SK-N-MC (cell line): ENCODE results near the gene RPF1.
A peak's percentile ranks its signal among the peaks of the same experiment; 100 is the strongest.

Experiments used
- DNase-seq: peaks from one replicate; pipeline ENCODE4 v3.0.0-alpha.2; 2011; ENCODE audit warnings: low read depth, low spot score
- H3K27ac ChIP-seq: fragments of 200-600 bp; sonication (generic); 2 replicates; pipeline ENCODE4 v1.5.1; 2016; ENCODE audit warnings: mixed run types
- H3K36me3 ChIP-seq: fragments of 200-600 bp; sonication (generic); 2 replicates; pipeline ENCODE4 v1.6.1; 2017; ENCODE audit warnings: antibody characterized with exemption, low read length, mixed read lengths; ENCODE audit not compliant: insufficient read depth
- H3K4me3 ChIP-seq: fragments of 200-600 bp; sonication (generic); 2 replicates; pipeline ENCODE4 v1.5.1; 2016
- H3K9ac ChIP-seq: fragments of 200-600 bp; sonication (generic); 2 replicates; pipeline ENCODE4 v1.8.0; 2017; ENCODE audit warnings: mixed run types, mixed read lengths; ENCODE audit not compliant: insufficient read length
- H3K9me3 ChIP-seq: fragments of 200-600 bp; sonication (generic); 2 replicates; pipeline ENCODE4 v1.6.1; 2017; ENCODE audit warnings: low read depth, mild to moderate bottlenecking, antibody characterized with exemption, low read length, moderate library complexity, mixed read lengths
- EZH2 ChIP-seq: fragments of 200-600 bp; sonication (generic); IDR thresholded peaks from one replicate; pipeline ENCODE4 v1.6.1; 2017; ENCODE audit warnings: antibody characterized with exemption
- FOXP2 ChIP-seq: optimal IDR thresholded peaks from 2 replicates; pipeline ENCODE3; 2011; ENCODE audit warnings: mild to moderate bottlenecking, moderate library complexity; ENCODE audit not compliant: insufficient read depth; ENCODE audit errors: extremely low read length, control extremely low read depth
- POLR2AphosphoS5 ChIP-seq: IDR thresholded peaks from 2 replicates; pipeline ENCODE4 v1.6.1; 2012; ENCODE audit warnings: mild to moderate bottlenecking, low read depth, low read length, borderline replicate concordance

Gene RPF1

DNA sequence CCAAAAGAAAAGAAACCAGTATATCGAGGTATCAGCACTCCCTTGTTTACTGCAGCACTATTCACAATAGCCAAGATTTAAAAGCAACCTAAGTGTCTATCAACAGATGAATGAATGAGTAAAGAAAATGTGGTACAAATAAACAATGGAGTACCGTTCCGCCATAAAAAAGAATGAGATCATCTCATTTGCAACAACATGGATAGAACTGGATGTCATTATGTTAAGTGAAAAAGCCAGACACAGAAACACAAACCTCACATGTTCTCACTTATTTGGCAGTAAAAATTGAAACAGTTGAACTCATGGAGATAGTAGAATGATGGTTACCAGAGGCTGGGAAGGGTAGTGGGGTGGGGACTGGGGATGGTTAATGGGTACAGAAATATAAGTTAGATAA lies 31.6 kb downstream of the RPF1 start:
- no peak overlapping the region for H3K27ac ChIP-seq
- H3K9ac ChIP-seq, result no peak overlapping the region
- no peak for TF ChIP-seq FOXP2
- TF ChIP-seq POLR2AphosphoS5, result no peak
- no peak for TF ChIP-seq EZH2
- no peak overlapping the region for H3K4me3 ChIP-seq
- H3K36me3 ChIP-seq, result no peaks in the 10 kb centered on the region
- H3K9me3 ChIP-seq, result no peaks in the 10 kb centered on the region
- no peak for DNase-seq

GRCh38 chr1:84524590-84524989 lies 45.5 kb downstream of the RPF1 start:
- no peak for DNase-seq
- Histone ChIP-seq H3K36me3 (no peaks in the 10 kb centered on the region), H3K9me3 (no peaks in the 10 kb centered on the region; the same call in 1 of the 2 replicates), H3K9ac (no peak overlapping the region), H3K4me3 (no peak overlapping the region), H3K27ac (no peak overlapping the region)
- TF ChIP-seq EZH2, result no peak
- TF ChIP-seq FOXP2, result no peak
- no peak for TF ChIP-seq POLR2AphosphoS5

DNA sequence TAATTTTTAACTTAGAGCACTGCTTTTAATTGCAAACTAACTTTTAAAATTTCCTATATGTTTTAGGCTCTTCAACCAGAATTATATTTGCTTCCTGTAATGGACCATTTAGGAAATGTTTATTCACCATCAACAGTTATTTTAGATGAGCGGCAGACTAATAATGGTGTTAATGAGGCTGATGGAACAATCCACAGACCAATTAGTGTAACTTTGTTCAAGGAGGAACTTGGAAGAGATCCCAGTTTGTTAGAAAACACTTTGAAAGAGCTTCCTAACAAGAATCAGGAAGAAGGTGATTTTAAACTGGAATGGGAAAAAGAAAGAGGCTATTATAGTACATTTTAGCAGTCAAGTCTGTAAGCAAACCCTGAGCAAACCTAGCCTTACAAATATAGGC lies 46.7 kb downstream of the RPF1 start:
- no peak for DNase-seq
- Histone ChIP-seq H3K9ac (no peak overlapping the region), H3K9me3 (no peaks in the 10 kb centered on the region; the same call in 1 of the 2 replicates), H3K36me3 (no peaks in the 10 kb centered on the region), H3K27ac (no peak overlapping the region), H3K4me3 (no peak overlapping the region)
- TF ChIP-seq EZH2 (no peak), POLR2AphosphoS5 (no peak), FOXP2 (no peak)

DNA sequence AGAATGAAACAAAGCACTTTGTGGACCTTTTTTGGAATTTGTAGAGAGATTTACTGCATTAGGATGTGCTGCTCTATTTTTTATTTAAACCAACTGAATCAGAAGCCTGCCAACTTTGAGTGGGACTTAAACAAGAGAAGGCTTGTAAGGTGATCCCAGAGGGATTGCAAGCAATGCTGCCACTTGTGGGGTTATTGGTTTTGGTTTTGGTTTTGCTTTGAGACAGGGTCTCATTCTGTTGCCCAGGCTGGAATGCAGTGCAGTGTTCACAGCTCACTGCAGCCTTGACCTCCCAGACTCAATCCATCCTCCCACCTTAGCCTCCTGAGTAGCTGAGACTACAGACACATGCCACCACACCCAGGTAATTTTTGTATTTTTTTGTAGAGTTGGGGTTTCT lies 59.5 kb downstream of the RPF1 start:
- Histone ChIP-seq H3K4me3 (no peak overlapping the region), H3K9ac (no peak overlapping the region), H3K9me3 (no peaks in the 10 kb centered on the region), H3K36me3 (no peaks in the 10 kb centered on the region), H3K27ac (no peak overlapping the region; the same call in 1 of the 2 replicates)
- DNase-seq, result no peak
- TF ChIP-seq EZH2 (no peak), POLR2AphosphoS5 (no peak), FOXP2 (no peak)

GRCh38 chr1:84539972-84540371 lies 60.9 kb downstream of the RPF1 start:
- peak overlapping the region; percentile 86 for H3K27ac ChIP-seq
- peak overlapping the region; percentile 54; the same call in 1 of the 2 replicates for H3K4me3 ChIP-seq
- DNase-seq, result no peak
- H3K36me3 ChIP-seq, result no peaks in the 10 kb centered on the region
- no peak overlapping the region for H3K9ac ChIP-seq
- H3K9me3 ChIP-seq, result no peaks in the 10 kb centered on the region
- TF ChIP-seq POLR2AphosphoS5, result no peak
- no peak for TF ChIP-seq FOXP2
- TF ChIP-seq EZH2, result no peak

GRCh38 chr1:84540759-84541158 lies 61.7 kb downstream of the RPF1 start:
- DNase-seq, result no peak
- no peaks in the 10 kb centered on the region for H3K36me3 ChIP-seq
- H3K27ac ChIP-seq, result peak overlapping the region; percentile 86
- no peak for TF ChIP-seq POLR2AphosphoS5
- TF ChIP-seq EZH2, result no peak
- no peak for TF ChIP-seq FOXP2
- peak overlapping the region; percentile 2 for H3K9ac ChIP-seq
- no peaks in the 10 kb centered on the region for H3K9me3 ChIP-seq
- peak overlapping the region; percentile 34 for H3K4me3 ChIP-seq

DNA sequence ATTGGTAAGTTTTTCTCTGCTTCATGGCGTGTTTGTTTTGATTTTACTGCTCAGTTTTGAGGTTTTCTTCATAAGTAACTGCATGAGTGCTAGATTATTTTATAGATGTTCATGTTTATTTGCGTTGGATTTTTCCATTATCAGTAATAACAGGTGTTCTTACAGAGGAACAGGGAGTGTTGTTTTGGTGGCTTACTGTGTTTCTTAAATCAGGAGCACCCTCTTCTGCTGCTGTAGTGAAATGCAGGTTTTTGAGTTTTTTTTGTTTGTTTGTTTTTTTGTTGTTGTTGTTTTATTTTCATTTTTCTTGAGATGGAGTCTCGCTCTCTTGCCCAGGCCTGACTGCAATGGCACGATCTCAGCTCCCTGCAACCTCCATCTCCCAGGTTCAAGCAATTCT lies 62.6 kb downstream of the RPF1 start:
- Histone ChIP-seq H3K9me3 (no peaks in the 10 kb centered on the region), H3K27ac (no peak overlapping the region), H3K4me3 (no peak overlapping the region), H3K36me3 (no peaks in the 10 kb centered on the region), H3K9ac (no peak overlapping the region)
- TF ChIP-seq FOXP2 (no peak), EZH2 (no peak)
- no peak for DNase-seq
